Neutrophil (primary cell): Measurements from ENCODE around the gene ITLN1.

Experiments used
- H3K27ac ChIP-seq: fragments of 200-600 bp; sonication (generic); 2 replicates; pipeline ENCODE4 v1.5.1; 2016; ENCODE audit warnings: mild to moderate bottlenecking, moderate library complexity
- H3K27me3 ChIP-seq: fragments of 200-600 bp; sonication (generic); 2 replicates; pipeline ENCODE4 v1.6.0; 2016; ENCODE audit warnings: mild to moderate bottlenecking
- H3K36me3 ChIP-seq: fragments of 200-600 bp; sonication (generic); 2 replicates; pipeline ENCODE4 v1.5.1; 2017
- H3K4me1 ChIP-seq, 2 experiments: fragments of 200-600 bp in 1 of 2; sonication (generic) in 1 of 2; 1 replicate in 1 of 2; 2 replicates in 1 of 2; pipeline versions ENCODE4 v1.5.1 to v1.6.1; 2013 to 2016; ENCODE audit warnings: low read depth in 1 of 2, low read length in 1 of 2, mild to moderate bottlenecking in 1 of 2, moderate library complexity in 1 of 2; ENCODE audit not compliant: control insufficient read depth in 1 of 2, insufficient read depth in 1 of 2
- H3K4me3 ChIP-seq, 2 experiments: fragments of 200-600 bp in 1 of 2; sonication (generic) in 1 of 2; 1 replicate in 1 of 2; 2 replicates in 1 of 2; pipeline ENCODE4 v1.5.1; 2013 to 2016; ENCODE audit warnings: low read depth in 1 of 2, low read length in 1 of 2, mild to moderate bottlenecking in 1 of 2, moderate library complexity in 1 of 2
- H3K9me3 ChIP-seq: fragments of 200-600 bp; sonication (generic); 2 replicates; pipeline ENCODE4 v1.5.1; 2016
- CTCF ChIP-seq: fragments of 200-600 bp; sonication (generic); IDR thresholded peaks from 2 replicates; pipeline ENCODE4 v1.5.1; 2016; ENCODE audit warnings: antibody characterized with exemption

Gene ITLN1

GRCh38 chr1:160858097-160858496, 26.9 kb downstream of the ITLN1 start:
- Histone ChIP-seq H3K36me3 (no peaks in the 10 kb centered on the region), H3K9me3 (no peaks in the 10 kb centered on the region), H3K27ac (no peak overlapping the region), H3K27me3 (no peaks in the 10 kb centered on the region), H3K4me1 (peaks cover 42 to 49% of the 10 kb centered on the region in 2 experiments), H3K4me3 (no peak overlapping the region)
- no peak for TF ChIP-seq CTCF

- Histone ChIP-seq H3K27ac (no peak overlapping the region), H3K36me3 (no peaks in the 10 kb centered on the region), H3K27me3 (no peaks in the 10 kb centered on the region), H3K4me3 (no peak overlapping the region), H3K9me3 (no peaks in the 10 kb centered on the region), H3K4me1 (peaks cover 18 to 24% of the 10 kb centered on the region in 2 experiments)
- TF ChIP-seq CTCF: no peak
These were observed 29.6 kb downstream of the ITLN1 start for GRCh38 chr1:160855181-160855981.

GRCh38 chr1:160853754-160854153, 31.2 kb downstream of the ITLN1 start:
- no peak for TF ChIP-seq CTCF
- H3K4me1 ChIP-seq: peaks cover 8 to 11% of the 10 kb centered on the region in 2 experiments
- H3K27ac ChIP-seq: no peak overlapping the region
- no peak overlapping the region for H3K4me3 ChIP-seq
- no peaks in the 10 kb centered on the region for H3K36me3 ChIP-seq
- no peaks in the 10 kb centered on the region for H3K27me3 ChIP-seq
- H3K9me3 ChIP-seq: no peaks in the 10 kb centered on the region

- peaks cover 8 to 10% of the 10 kb centered on the region in 2 experiments for H3K4me1 ChIP-seq
- no peaks in the 10 kb centered on the region for H3K9me3 ChIP-seq
- no peaks in the 10 kb centered on the region for H3K27me3 ChIP-seq
- H3K4me3 ChIP-seq: no peak overlapping the region
- H3K36me3 ChIP-seq: no peaks in the 10 kb centered on the region
- H3K27ac ChIP-seq: no peak overlapping the region
- no peak for TF ChIP-seq CTCF
These were observed 32.0 kb downstream of the ITLN1 start for GRCh38 chr1:160853014-160853413.

- TF ChIP-seq CTCF: no peak
- Histone ChIP-seq H3K36me3 (no peaks in the 10 kb centered on the region), H3K4me1 (peaks cover 8 to 10% of the 10 kb centered on the region in 2 experiments), H3K27ac (no peak overlapping the region), H3K9me3 (no peaks in the 10 kb centered on the region), H3K4me3 (no peak overlapping the region), H3K27me3 (no peaks in the 10 kb centered on the region)
These were observed 34.0 kb downstream of the ITLN1 start for GRCh38 chr1:160850993-160851392.
